ENCODE data around the gene PARP11. TPM values are rescaled to one million over a fixed set of nuclear protein-coding genes. Genes with fewer than 3 reads are reported as not detected.
A peak's percentile ranks its signal among the peaks of the same experiment; 100 is the strongest.

Gene PARP11
- total RNA-seq, 1 experiment from 2014 or later: 2.7 TPM

DNA sequence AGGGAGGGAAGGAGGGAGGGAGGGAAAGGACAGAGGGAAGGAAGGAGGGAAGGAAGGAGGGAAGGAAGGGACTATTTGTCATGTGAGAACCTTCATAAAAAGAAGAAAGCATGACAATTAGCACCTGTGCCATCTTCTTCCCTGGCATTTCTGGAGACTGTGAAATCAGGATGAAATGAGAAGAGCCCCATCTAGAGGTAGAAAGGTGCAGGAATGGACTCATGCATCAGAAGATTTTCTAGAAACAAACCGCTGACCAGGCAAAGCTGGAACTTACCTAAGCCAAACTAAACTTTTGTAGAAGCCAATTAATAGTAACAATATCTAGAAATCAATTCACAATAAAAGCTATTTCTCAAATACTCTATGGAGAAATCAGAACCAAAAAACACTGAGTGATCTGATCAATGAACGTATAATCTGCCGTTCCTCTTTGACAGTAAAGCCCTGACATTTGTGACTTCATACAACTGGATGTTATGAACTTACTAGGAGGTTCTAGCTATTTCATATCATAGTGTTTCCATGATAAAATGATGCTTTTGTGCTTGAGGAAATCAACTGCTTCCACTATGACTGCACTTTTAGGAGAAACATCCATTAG lies 95.9 kb downstream of the PARP11 start:
- no peak overlapping the region for H3K4me3 ChIP-seq (replicated peaks in 1 of 2; ENCODE audit: low read depth in 1 of 2, low read length in 2 of 2)
- peaks cover 31% of the 10 kb centered on the region for H3K27me3 ChIP-seq (ENCODE audit: insufficient read depth, low read length)
- ChIA-PET CTCF (interaction anchor here (0.6 to 2.9 kb wide), 8 partner anchors 8 to 477 kb away, joined by 3 to 33 read pairs (median 3); no protein-coding TSS in a partner anchor), RAD21 (ENCODE audit: low non-redundant PET in 1 of 2, low total read pairs in 2 of 2, uncharacterized antibody in 2 of 2, unreplicated experiment in 2 of 2) (interaction anchor here in 1 of 2 experiments (1.4 kb wide), 1 partner anchor 477 kb away, joined by 6 read pairs; no protein-coding TSS in a partner anchor), POLR2A (no interaction called here)
- no peak overlapping the region for H3K27ac ChIP-seq (ENCODE audit: low read depth, low read length)
- no peaks in the 10 kb centered on the region for H3K4me1 ChIP-seq (ENCODE audit: control insufficient read depth in 1 of 2, insufficient read depth in 2 of 2, low read length in 2 of 2)
- no peaks in the 10 kb centered on the region for H3K36me3 ChIP-seq (ENCODE audit: control insufficient read depth in 1 of 2, insufficient read depth in 2 of 2, low read length in 2 of 2)
- H2AFZ ChIP-seq (ENCODE audit: low read depth, low read length, poor library complexity, severe bottlenecking): no peak overlapping the region
- no TSS peak for BruUV-seq (replicated peaks)
- H3K9me2 ChIP-seq (ENCODE audit: insufficient read depth): no peaks in the 10 kb centered on the region
- no peak overlapping the region for H3K9ac ChIP-seq (ENCODE audit: low read length)
- ATAC-seq: peak; percentile 90
- no peak overlapping the region for H3K4me2 ChIP-seq (ENCODE audit: low read length)
- no peaks in the 10 kb centered on the region for H4K20me1 ChIP-seq (ENCODE audit: insufficient read depth)
- intact Hi-C loops (cut with micrococcal nuclease): loop anchor here (1.0 to 10.0 kb wide), 3 partner anchors 120 to 1443 kb away; no protein-coding TSS in a partner anchor
- TF ChIP-seq CEBPB (IDR thresholded peaks at IDR 0.05; ENCODE audit: low read depth) (no peak), RAD21 (IDR thresholded peaks at IDR 0.05; ENCODE audit: low read depth) (peak; percentile 82)
- TF ChIP-seq, protein P1, sequence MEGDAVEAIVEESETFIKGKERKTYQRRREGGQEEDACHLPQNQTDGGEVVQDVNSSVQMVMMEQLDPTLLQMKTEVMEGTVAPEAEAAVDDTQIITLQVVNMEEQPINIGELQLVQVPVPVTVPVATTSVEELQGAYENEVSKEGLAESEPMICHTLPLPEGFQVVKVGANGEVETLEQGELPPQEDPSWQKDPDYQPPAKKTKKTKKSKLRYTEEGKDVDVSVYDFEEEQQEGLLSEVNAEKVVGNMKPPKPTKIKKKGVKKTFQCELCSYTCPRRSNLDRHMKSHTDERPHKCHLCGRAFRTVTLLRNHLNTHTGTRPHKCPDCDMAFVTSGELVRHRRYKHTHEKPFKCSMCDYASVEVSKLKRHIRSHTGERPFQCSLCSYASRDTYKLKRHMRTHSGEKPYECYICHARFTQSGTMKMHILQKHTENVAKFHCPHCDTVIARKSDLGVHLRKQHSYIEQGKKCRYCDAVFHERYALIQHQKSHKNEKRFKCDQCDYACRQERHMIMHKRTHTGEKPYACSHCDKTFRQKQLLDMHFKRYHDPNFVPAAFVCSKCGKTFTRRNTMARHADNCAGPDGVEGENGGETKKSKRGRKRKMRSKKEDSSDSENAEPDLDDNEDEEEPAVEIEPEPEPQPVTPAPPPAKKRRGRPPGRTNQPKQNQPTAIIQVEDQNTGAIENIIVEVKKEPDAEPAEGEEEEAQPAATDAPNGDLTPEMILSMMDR (IDR thresholded peaks at IDR 0.05 in 2 of 3, conservative IDR thresholded peaks at IDR 0.05 in 1 of 3; ENCODE audit: borderline replicate concordance in 1 of 3, insufficient read depth in 1 of 3, low read depth in 2 of 3, low read length in 2 of 3): peak; percentile 71 to 74 (median 71)
- peak; percentile 33 for DNase-seq (ENCODE audit: low read depth, low spot score)
- H3K79me2 ChIP-seq (ENCODE audit: insufficient read depth, low read length): no peaks in the 10 kb centered on the region
- H3K9me3 ChIP-seq (ENCODE audit: control insufficient read depth in 1 of 2, insufficient read depth in 1 of 2, low read depth in 1 of 2, low read length in 2 of 2): no peaks in the 10 kb centered on the region

DNA sequence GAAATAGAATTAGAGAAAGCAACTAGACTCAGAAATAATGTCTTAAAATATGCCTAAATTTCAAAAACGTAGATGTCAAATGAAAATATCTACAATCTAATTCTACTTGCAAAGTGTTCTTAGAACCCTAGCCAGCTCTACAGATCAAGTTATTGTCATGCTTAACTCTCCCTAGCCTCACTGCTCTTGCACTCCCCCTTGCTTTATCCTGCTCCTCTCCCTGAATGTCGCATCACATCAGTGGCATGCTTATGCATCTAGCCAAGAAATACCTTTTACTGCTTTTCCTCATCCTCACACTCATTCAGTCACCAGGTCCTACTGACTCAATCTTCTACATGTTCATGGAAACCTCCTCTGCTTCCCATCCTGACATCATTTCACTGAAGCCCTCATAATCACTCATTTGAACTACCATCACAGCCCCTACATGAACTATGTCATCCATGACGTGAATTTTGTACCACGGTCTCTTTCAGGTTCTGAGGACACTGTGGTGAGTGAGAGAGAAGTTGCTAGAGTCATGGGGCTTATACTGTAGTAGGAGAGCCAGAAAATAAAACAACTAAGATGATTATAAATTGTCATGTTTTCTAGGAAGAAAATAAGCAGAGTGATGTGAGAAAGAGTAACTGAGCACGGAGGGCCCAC lies 97.7 kb downstream of the PARP11 start:
- no peak overlapping the region for H3K9ac ChIP-seq (ENCODE audit: low read length)
- no peaks in the 10 kb centered on the region for H3K36me3 ChIP-seq (ENCODE audit: control insufficient read depth in 1 of 2, insufficient read depth in 2 of 2, low read length in 2 of 2)
- CTCF ChIA-PET: interaction anchor here (1.9 to 2.9 kb wide), 2 partner anchors 475 to 476 kb away, joined by 10 to 33 read pairs; no protein-coding TSS in a partner anchor
- no TSS peak for BruUV-seq (replicated peaks)
- H3K4me2 ChIP-seq (ENCODE audit: low read length): no peak overlapping the region
- no peaks in the 10 kb centered on the region for H4K20me1 ChIP-seq (ENCODE audit: insufficient read depth)
- POLR2A ChIA-PET: no interaction called here
- no peak overlapping the region for H3K4me3 ChIP-seq (replicated peaks in 1 of 2; ENCODE audit: low read depth in 1 of 2, low read length in 2 of 2)
- H3K9me2 ChIP-seq (ENCODE audit: insufficient read depth): no peaks in the 10 kb centered on the region
- DNase-seq (ENCODE audit: low read depth, low spot score) (no peak), ATAC-seq (no peak)
- no peaks in the 10 kb centered on the region for H3K9me3 ChIP-seq (ENCODE audit: control insufficient read depth in 1 of 2, insufficient read depth in 1 of 2, low read depth in 1 of 2, low read length in 2 of 2)
- no peak overlapping the region for H3K27ac ChIP-seq (ENCODE audit: low read depth, low read length)
- intact Hi-C loops (cut with micrococcal nuclease): loop anchor here (5.0 to 10.0 kb wide), 2 partner anchors 118 to 1441 kb away; no protein-coding TSS in a partner anchor
- RAD21 ChIA-PET (ENCODE audit: low non-redundant PET in 1 of 2, low total read pairs in 2 of 2, uncharacterized antibody in 2 of 2, unreplicated experiment in 2 of 2): interaction anchor here in 1 of 2 experiments (0.6 kb wide), 1 partner anchor 474 kb away, joined by 3 read pairs; no protein-coding TSS in a partner anchor
- no peak overlapping the region for H2AFZ ChIP-seq (ENCODE audit: low read depth, low read length, poor library complexity, severe bottlenecking)
- H3K79me2 ChIP-seq (ENCODE audit: insufficient read depth, low read length): no peaks in the 10 kb centered on the region
- H3K27me3 ChIP-seq (ENCODE audit: insufficient read depth, low read length): peaks cover 31% of the 10 kb centered on the region
- no peak for TF ChIP-seq TCF7L2 (IDR thresholded peaks at IDR 0.05; ENCODE audit: borderline replicate concordance, extremely low read depth, insufficient read depth, insufficient read length)
- TF ChIP-seq, protein P2, sequence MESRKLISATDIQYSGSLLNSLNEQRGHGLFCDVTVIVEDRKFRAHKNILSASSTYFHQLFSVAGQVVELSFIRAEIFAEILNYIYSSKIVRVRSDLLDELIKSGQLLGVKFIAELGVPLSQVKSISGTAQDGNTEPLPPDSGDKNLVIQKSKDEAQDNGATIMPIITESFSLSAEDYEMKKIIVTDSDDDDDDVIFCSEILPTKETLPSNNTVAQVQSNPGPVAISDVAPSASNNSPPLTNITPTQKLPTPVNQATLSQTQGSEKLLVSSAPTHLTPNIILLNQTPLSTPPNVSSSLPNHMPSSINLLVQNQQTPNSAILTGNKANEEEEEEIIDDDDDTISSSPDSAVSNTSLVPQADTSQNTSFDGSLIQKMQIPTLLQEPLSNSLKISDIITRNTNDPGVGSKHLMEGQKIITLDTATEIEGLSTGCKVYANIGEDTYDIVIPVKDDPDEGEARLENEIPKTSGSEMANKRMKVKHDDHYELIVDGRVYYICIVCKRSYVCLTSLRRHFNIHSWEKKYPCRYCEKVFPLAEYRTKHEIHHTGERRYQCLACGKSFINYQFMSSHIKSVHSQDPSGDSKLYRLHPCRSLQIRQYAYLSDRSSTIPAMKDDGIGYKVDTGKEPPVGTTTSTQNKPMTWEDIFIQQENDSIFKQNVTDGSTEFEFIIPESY (IDR thresholded peaks at IDR 0.05; ENCODE audit: extremely low read depth, insufficient replicate concordance, low read length): no peak
- no peak for TF ChIP-seq CEBPB (IDR thresholded peaks at IDR 0.05; ENCODE audit: low read depth)
- no peak for TF ChIP-seq EZH2phosphoT487 (IDR thresholded peaks at IDR 0.05; ENCODE audit: borderline replicate concordance)
- no peaks in the 10 kb centered on the region for H3K4me1 ChIP-seq (ENCODE audit: control insufficient read depth in 1 of 2, insufficient read depth in 2 of 2, low read length in 2 of 2)

Data from HCT116 (cell line).